ENCODE results near the gene MDFI.

DNA sequence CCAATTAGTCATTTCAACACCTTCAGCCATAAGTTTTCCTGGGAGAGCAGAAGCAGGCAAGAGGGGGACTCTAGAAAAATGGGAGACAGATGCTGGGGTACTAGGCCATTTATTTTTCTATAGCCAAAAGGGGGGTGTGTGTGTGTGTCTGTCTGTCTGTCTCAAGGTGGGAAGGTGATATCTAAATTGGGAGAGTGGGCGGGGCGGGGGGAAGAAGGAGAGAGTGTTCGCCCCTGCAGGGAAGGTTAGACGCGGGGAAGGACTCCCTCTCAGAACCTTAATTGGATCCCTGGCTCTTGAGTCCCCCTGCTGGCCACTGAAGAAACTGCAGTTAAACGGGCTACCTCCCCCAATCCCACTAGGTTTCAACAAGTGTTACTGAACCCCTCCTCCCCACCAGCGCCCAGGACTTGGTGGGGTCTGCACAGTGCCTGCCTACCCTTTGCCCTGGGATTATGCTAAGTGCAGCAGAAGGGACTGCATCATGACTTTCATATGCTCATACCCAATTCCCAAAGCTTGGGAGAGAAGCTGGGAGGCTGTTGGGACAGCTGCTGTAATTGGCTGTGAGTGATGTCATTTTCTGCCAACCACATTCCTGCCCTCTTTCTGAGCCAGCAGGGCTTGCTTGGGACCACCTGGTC, 46.3 kb upstream of the MDFI start:
- TF ChIP-seq POLR2A (IDR thresholded peaks at IDR 0.05; ENCODE audit: low read depth, low read length) (no peak), POLR2AphosphoS5 (IDR thresholded peaks at IDR 0.05; ENCODE audit: low read depth, low read length) (no peak)
